Cardiac muscle cell (in vitro differentiated cells and primary cell): ENCODE results near the gene SV2C. TPM values are rescaled to one million over a fixed set of nuclear protein-coding genes. Genes with fewer than 3 reads are reported as not detected.

Experiments used
- DNase-seq, 2 donors: peaks; one replicate each; pipeline versions ENCODE4 v3.0.0 to v3.0.0-alpha.2; 2010 to 2017; ENCODE audit warnings: low read depth in 1 of 2, low spot score in 1 of 2
- H3K27ac ChIP-seq: fragments of 200-600 bp; sonication (generic); 2 replicates; pipeline ENCODE4 v1.5.1; 2016
- H3K27me3 ChIP-seq: fragments of 200-600 bp; sonication (generic); 2 replicates; pipeline ENCODE4 v1.6.0; 2016; ENCODE audit warnings: control low read depth
- H3K36me3 ChIP-seq: fragments of 200-600 bp; sonication (generic); 2 replicates; pipeline ENCODE4 v1.5.1; 2016; ENCODE audit warnings: control low read depth
- H3K4me1 ChIP-seq: fragments of 200-600 bp; sonication (generic); 2 replicates; pipeline ENCODE4 v1.8.1; 2017; ENCODE audit warnings: low read depth, mild to moderate bottlenecking, mixed run types
- H3K4me3 ChIP-seq: fragments of 200-600 bp; sonication (generic); 2 replicates; pipeline ENCODE4 v1.5.1; 2016; ENCODE audit warnings: mild to moderate bottlenecking
- H3K9me3 ChIP-seq: fragments of 200-600 bp; sonication (generic); 2 replicates; pipeline ENCODE4 v1.5.1; 2017; ENCODE audit warnings: low read depth, mild to moderate bottlenecking, control low read depth
- CTCF ChIP-seq: IDR thresholded peaks from 2 replicates; pipeline ENCODE4 v1.5.1; 2012; ENCODE audit warnings: low read depth, mild to moderate bottlenecking, low read length
- polyA plus RNA-seq: library from polyadenylated mRNA; unstranded; fragments of >200 nt; fragmentation: Nextera tagmentation; extraction: Ambion mirVana; gene quantifications from 2 replicates; pipeline ENCODE4 v1.2.1, GENCODE V29; 2016
- total RNA-seq: library from RNA; depleted of rRNA; stranded (reverse); fragments of >200 nt; gene quantifications from 2 replicates; pipeline ENCODE4 v1.2.3, GENCODE V29; 2016

The SV2C gene
- total and polyA plus RNA-seq, 2 experiments from 2014 or later: 0.13 to 0.24 TPM

- no peaks in the 10 kb centered on the region for H3K4me1 ChIP-seq
- no peak overlapping the region for H3K4me3 ChIP-seq
- H3K36me3 ChIP-seq: no peaks in the 10 kb centered on the region
- TF ChIP-seq CTCF: no peak
- no peak for DNase-seq
- H3K27ac ChIP-seq: no peak overlapping the region
- peaks cover 7% of the 10 kb centered on the region for H3K27me3 ChIP-seq
- no peaks in the 10 kb centered on the region for H3K9me3 ChIP-seq
Observed at GRCh38 chr5:76245590-76245989, 162.4 kb downstream of the SV2C start.

GRCh38 chr5:76249621-76250020 lies 166.4 kb downstream of the SV2C start:
- H3K27me3 ChIP-seq: peaks cover 16% of the 10 kb centered on the region

GRCh38 chr5:76250463-76250862 lies 167.3 kb downstream of the SV2C start:
- DNase-seq: no peak
- no peaks in the 10 kb centered on the region for H3K36me3 ChIP-seq
- no peak overlapping the region for H3K27ac ChIP-seq
- H3K4me3 ChIP-seq: no peak overlapping the region
- peaks cover 16% of the 10 kb centered on the region for H3K27me3 ChIP-seq
- no peaks in the 10 kb centered on the region for H3K9me3 ChIP-seq
- no peak for TF ChIP-seq CTCF
- H3K4me1 ChIP-seq: no peaks in the 10 kb centered on the region

More at GRCh38 chr5:76249621-76250020, 166.4 kb downstream of the SV2C start:
- DNase-seq: no peak
- Histone ChIP-seq H3K27ac (no peak overlapping the region), H3K36me3 (no peaks in the 10 kb centered on the region), H3K4me3 (no peak overlapping the region), H3K4me1 (no peaks in the 10 kb centered on the region), H3K9me3 (no peaks in the 10 kb centered on the region)
- TF ChIP-seq CTCF: no peak

GRCh38 chr5:76251656-76252055 lies 168.5 kb downstream of the SV2C start:
- no peaks in the 10 kb centered on the region for H3K36me3 ChIP-seq
- peaks cover 16% of the 10 kb centered on the region for H3K27me3 ChIP-seq
- no peak overlapping the region for H3K4me3 ChIP-seq
- no peaks in the 10 kb centered on the region for H3K4me1 ChIP-seq
- H3K9me3 ChIP-seq: no peaks in the 10 kb centered on the region
- no peak overlapping the region for H3K27ac ChIP-seq
- no peak for TF ChIP-seq CTCF
- DNase-seq: no peak

GRCh38 chr5:76252437-76252836 lies 169.3 kb downstream of the SV2C start:
- TF ChIP-seq CTCF: no peak
- Histone ChIP-seq H3K9me3 (no peaks in the 10 kb centered on the region), H3K27ac (no peak overlapping the region), H3K36me3 (no peaks in the 10 kb centered on the region), H3K4me3 (no peak overlapping the region), H3K4me1 (no peaks in the 10 kb centered on the region), H3K27me3 (peaks cover 16% of the 10 kb centered on the region)
- DNase-seq: no peak
